IPS-18a (cell line): Measurements from ENCODE around the gene EQTN.
A peak's percentile ranks its signal among the peaks of the same experiment; 100 is the strongest.

Source experiments
- H3K27ac ChIP-seq: one replicate; pipeline ENCODE4 v1.5.1; 2013; ENCODE audit warnings: low read length
- H3K27me3 ChIP-seq: one replicate; pipeline ENCODE4 v1.6.1; 2013; ENCODE audit warnings: mild to moderate bottlenecking, low read length; ENCODE audit not compliant: control insufficient read depth, insufficient read depth
- H3K36me3 ChIP-seq: one replicate; pipeline ENCODE4 v1.6.1; 2013; ENCODE audit warnings: low read depth, low read length; ENCODE audit not compliant: control insufficient read depth
- H3K4me1 ChIP-seq: one replicate; pipeline ENCODE4 v1.6.1; 2013; ENCODE audit warnings: low read depth, low read length; ENCODE audit not compliant: control insufficient read depth
- H3K4me3 ChIP-seq: one replicate; pipeline ENCODE4 v1.5.1; 2013; ENCODE audit warnings: low read length
- H3K9ac ChIP-seq: one replicate; pipeline ENCODE4 v1.6.1; 2013; ENCODE audit warnings: mild to moderate bottlenecking, low read length, moderate library complexity
- H3K9me3 ChIP-seq: one replicate; pipeline ENCODE4 v1.6.1; 2013; ENCODE audit warnings: low read depth, low read length; ENCODE audit not compliant: control insufficient read depth

EQTN gene

GRCh38 chr9:27335075-27335474 lies 38.1 kb upstream of the EQTN start:
- H3K4me1 ChIP-seq: peaks cover 23% of the 10 kb centered on the region
- no peak overlapping the region for H3K9ac ChIP-seq
- H3K9me3 ChIP-seq: no peaks in the 10 kb centered on the region
- H3K36me3 ChIP-seq: no peaks in the 10 kb centered on the region
- no peaks in the 10 kb centered on the region for H3K27me3 ChIP-seq
- H3K27ac ChIP-seq: no peak overlapping the region
- no peak overlapping the region for H3K4me3 ChIP-seq

GRCh38 chr9:27333241-27334052 lies 36.5 kb upstream of the EQTN start:
- Histone ChIP-seq H3K27me3 (no peaks in the 10 kb centered on the region), H3K27ac (no peak overlapping the region), H3K4me1 (peaks cover 23% of the 10 kb centered on the region), H3K4me3 (peak overlapping the region; percentile 29), H3K9ac (no peak overlapping the region), H3K9me3 (no peaks in the 10 kb centered on the region), H3K36me3 (no peaks in the 10 kb centered on the region)

GRCh38 chr9:27331393-27331792 lies 34.4 kb upstream of the EQTN start:
- Histone ChIP-seq H3K27me3 (no peaks in the 10 kb centered on the region), H3K36me3 (no peaks in the 10 kb centered on the region), H3K9me3 (no peaks in the 10 kb centered on the region)

GRCh38 chr9:27329291-27329690 lies 32.3 kb upstream of the EQTN start:
- Histone ChIP-seq H3K4me1 (peaks cover 8% of the 10 kb centered on the region), H3K36me3 (no peaks in the 10 kb centered on the region), H3K27me3 (no peaks in the 10 kb centered on the region), H3K27ac (no peak overlapping the region), H3K9ac (no peak overlapping the region), H3K9me3 (peaks cover 6% of the 10 kb centered on the region), H3K4me3 (no peak overlapping the region)

More at GRCh38 chr9:27331393-27331792, 34.4 kb upstream of the EQTN start:
- no peak overlapping the region for H3K4me3 ChIP-seq
- H3K9ac ChIP-seq: no peak overlapping the region
- H3K27ac ChIP-seq: no peak overlapping the region
- peaks cover 19% of the 10 kb centered on the region for H3K4me1 ChIP-seq

- Histone ChIP-seq H3K27ac (no peak overlapping the region), H3K36me3 (no peaks in the 10 kb centered on the region), H3K4me3 (no peak overlapping the region), H3K9ac (no peak overlapping the region), H3K4me1 (peaks cover 2% of the 10 kb centered on the region), H3K27me3 (no peaks in the 10 kb centered on the region), H3K9me3 (peaks cover 6% of the 10 kb centered on the region)
Measured at GRCh38 chr9:27328483-27328882, 31.5 kb upstream of the EQTN start.

- H3K27me3 ChIP-seq: no peaks in the 10 kb centered on the region
- H3K9ac ChIP-seq: no peak overlapping the region
- H3K4me3 ChIP-seq: no peak overlapping the region
- H3K36me3 ChIP-seq: no peaks in the 10 kb centered on the region
- no peak overlapping the region for H3K27ac ChIP-seq
- H3K9me3 ChIP-seq: no peaks in the 10 kb centered on the region
- peaks cover 20% of the 10 kb centered on the region for H3K4me1 ChIP-seq
Measured at GRCh38 chr9:27311184-27311583, 14.2 kb upstream of the EQTN start.

DNA sequence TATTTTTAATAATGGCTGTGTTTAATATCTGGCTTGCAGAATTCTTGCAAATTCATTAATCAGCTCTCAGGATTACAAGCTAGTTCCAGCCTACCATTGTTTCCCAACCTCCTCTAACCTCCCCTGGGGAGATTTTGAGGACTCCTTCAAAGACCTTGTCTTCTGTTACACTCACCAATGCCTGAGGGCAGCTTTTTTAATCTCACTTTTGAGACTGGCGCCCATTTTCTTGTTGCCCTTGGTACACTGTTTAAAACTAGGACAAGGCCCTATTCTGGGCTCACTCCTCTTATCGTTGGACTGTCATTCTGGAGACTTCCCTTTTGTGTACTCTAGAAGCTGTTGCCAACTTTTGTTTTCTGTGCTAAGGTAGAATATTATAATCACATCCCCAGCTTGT lies 13.6 kb upstream of the EQTN start:
- Histone ChIP-seq H3K9me3 (no peaks in the 10 kb centered on the region), H3K27me3 (no peaks in the 10 kb centered on the region), H3K27ac (no peak overlapping the region), H3K36me3 (no peaks in the 10 kb centered on the region), H3K4me3 (no peak overlapping the region), H3K9ac (no peak overlapping the region), H3K4me1 (peaks cover 20% of the 10 kb centered on the region)

- Histone ChIP-seq H3K4me3 (peak overlapping the region; percentile 1), H3K9ac (no peak overlapping the region), H3K27me3 (no peaks in the 10 kb centered on the region), H3K4me1 (peaks cover 20% of the 10 kb centered on the region), H3K27ac (no peak overlapping the region), H3K36me3 (no peaks in the 10 kb centered on the region), H3K9me3 (no peaks in the 10 kb centered on the region)
Measured at GRCh38 chr9:27308691-27309390, 11.9 kb upstream of the EQTN start.

GRCh38 chr9:27304521-27304920 lies 7.6 kb upstream of the EQTN start:
- H3K9ac ChIP-seq: no peak overlapping the region

GRCh38 chr9:27303219-27303618 lies 6.3 kb upstream of the EQTN start:
- H3K27ac ChIP-seq: no peak overlapping the region

More at GRCh38 chr9:27304521-27304920, 7.6 kb upstream of the EQTN start:
- Histone ChIP-seq H3K36me3 (no peaks in the 10 kb centered on the region), H3K27me3 (no peaks in the 10 kb centered on the region), H3K9me3 (no peaks in the 10 kb centered on the region), H3K4me3 (no peak overlapping the region), H3K27ac (no peak overlapping the region), H3K4me1 (peaks cover 14% of the 10 kb centered on the region)

DNA sequence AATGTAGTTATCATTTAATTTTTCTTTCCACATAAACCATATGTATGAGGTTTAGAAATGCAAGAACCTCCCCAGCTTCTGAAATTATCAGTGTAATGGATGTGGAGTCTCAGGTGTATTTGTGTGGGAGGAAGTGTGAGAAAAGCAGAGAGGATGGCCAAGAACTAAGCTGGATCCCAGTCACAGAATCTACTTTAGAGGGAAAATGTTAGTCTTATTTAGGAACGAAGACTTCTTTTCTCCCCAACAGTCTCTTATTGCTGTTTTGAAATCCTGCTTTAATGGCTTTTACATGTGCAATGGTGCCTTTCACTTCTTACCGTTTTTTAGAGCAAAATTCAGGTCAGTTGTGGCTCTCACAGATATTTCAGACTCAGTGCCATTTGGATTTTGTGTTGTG lies 3.0 kb downstream of the EQTN start:
- H3K9ac ChIP-seq: no peak overlapping the region
- no peak overlapping the region for H3K27ac ChIP-seq
- H3K27me3 ChIP-seq: no peaks in the 10 kb centered on the region
- H3K4me3 ChIP-seq: no peak overlapping the region
- no peaks in the 10 kb centered on the region for H3K9me3 ChIP-seq
- no peaks in the 10 kb centered on the region for H3K4me1 ChIP-seq
- no peaks in the 10 kb centered on the region for H3K36me3 ChIP-seq

More at GRCh38 chr9:27303219-27303618, 6.3 kb upstream of the EQTN start:
- Histone ChIP-seq H3K27me3 (no peaks in the 10 kb centered on the region), H3K4me3 (no peak overlapping the region), H3K4me1 (peaks cover under 1% of the 10 kb centered on the region), H3K9me3 (no peaks in the 10 kb centered on the region), H3K36me3 (no peaks in the 10 kb centered on the region), H3K9ac (no peak overlapping the region)
